ENCODE data around the gene DMWD. TPM values are rescaled to one million over a fixed set of nuclear protein-coding genes. Genes with fewer than 3 reads are reported as not detected.
A peak's percentile ranks its signal among the peaks of the same experiment; 100 is the strongest.

DMWD gene
- total RNA-seq, 1 donor from 2014 or later, result 69.2 TPM

- Histone ChIP-seq H3K4me1 (peaks cover 27% of the 10 kb centered on the region), H3K36me3 (peaks cover 11% of the 10 kb centered on the region), H3K9me3 (replicated peaks) (no peaks in the 10 kb centered on the region), H3K4me3 (peak overlapping the region; percentile 66), H3K27ac (replicated peaks) (peak overlapping the region; percentile 15), H3K27me3 (ENCODE audit: low read depth) (peaks cover 11% of the 10 kb centered on the region)
- TF ChIP-seq CTCF (IDR thresholded peaks at IDR 0.05; ENCODE audit: borderline replicate concordance), result no peak
- peak; percentile 28 for DNase-seq
- intact Hi-C loops (cut with micrococcal nuclease), result no loop called here
Measured at GRCh38 chr19:45815481-45816216, 23.0 kb upstream of the DMWD start.

GRCh38 chr19:45814851-45815480 is 22.3 kb upstream of the DMWD start, which contains the start of gene RSPH6A:
TSS of gene RSPH6A (minus strand) at chr19:45815308. CDS start at chr19:45815176, 132 bp downstream.
- TF ChIP-seq CTCF (IDR thresholded peaks at IDR 0.05; ENCODE audit: borderline replicate concordance), result no peak
- Histone ChIP-seq H3K36me3 (peaks cover 4% of the 10 kb centered on the region), H3K9me3 (replicated peaks) (no peaks in the 10 kb centered on the region), H3K4me1 (peaks cover 27% of the 10 kb centered on the region), H3K4me3 (peak within 1 kb of the TSS; percentile 66), H3K27me3 (ENCODE audit: low read depth) (peaks cover 11% of the 10 kb centered on the region), H3K27ac (replicated peaks) (peak within 1 kb of the TSS; percentile 15)
- intact Hi-C loops (cut with micrococcal nuclease), result no loop called here
- DNase-seq, result no peak

- peaks cover 11% of the 10 kb centered on the region for H3K27me3 ChIP-seq (ENCODE audit: low read depth)
- H3K4me3 ChIP-seq, result no peak overlapping the region
- peaks cover 27% of the 10 kb centered on the region for H3K4me1 ChIP-seq
- no peaks in the 10 kb centered on the region for H3K9me3 ChIP-seq (replicated peaks)
- DNase-seq, result no peak
- intact Hi-C loops (cut with micrococcal nuclease), result no loop called here
- no peak for TF ChIP-seq CTCF (IDR thresholded peaks at IDR 0.05; ENCODE audit: borderline replicate concordance)
- no peaks in the 10 kb centered on the region for H3K36me3 ChIP-seq
- H3K27ac ChIP-seq (replicated peaks), result no peak overlapping the region
Measured at GRCh38 chr19:45814166-45814780, 21.6 kb upstream of the DMWD start.

GRCh38 chr19:45812297-45812696 is 19.7 kb upstream of the DMWD start:
- Histone ChIP-seq H3K9me3 (replicated peaks) (no peaks in the 10 kb centered on the region), H3K27ac (replicated peaks) (no peak overlapping the region), H3K4me1 (peaks cover 27% of the 10 kb centered on the region), H3K27me3 (ENCODE audit: low read depth) (peaks cover 11% of the 10 kb centered on the region), H3K36me3 (no peaks in the 10 kb centered on the region), H3K4me3 (no peak overlapping the region)
- intact Hi-C loops (cut with micrococcal nuclease), result no loop called here
- DNase-seq, result no peak
- no peak for TF ChIP-seq CTCF (IDR thresholded peaks at IDR 0.05; ENCODE audit: borderline replicate concordance)

- Histone ChIP-seq H3K9me3 (replicated peaks) (no peaks in the 10 kb centered on the region), H3K4me1 (peaks cover 2% of the 10 kb centered on the region), H3K4me3 (no peak overlapping the region), H3K27me3 (ENCODE audit: low read depth) (peaks cover 2% of the 10 kb centered on the region), H3K36me3 (no peaks in the 10 kb centered on the region), H3K27ac (replicated peaks) (no peak overlapping the region)
- TF ChIP-seq CTCF (IDR thresholded peaks at IDR 0.05; ENCODE audit: borderline replicate concordance), result no peak
- intact Hi-C loops (cut with micrococcal nuclease), result no loop called here
- no peak for DNase-seq
Measured at GRCh38 chr19:45809643-45810159, 17.1 kb upstream of the DMWD start.
